GM10266 (cell line): Measurements from ENCODE around the gene RAB6B.

Experiments
- DNase-seq: peaks from one replicate; pipeline ENCODE4 v3.0.0; 2012; ENCODE audit errors: extremely low spot score
- CTCF ChIP-seq: IDR thresholded peaks from 2 replicates; pipeline ENCODE4 v1.5.1; 2012; ENCODE audit warnings: mild to moderate bottlenecking, low read depth; ENCODE audit not compliant: control insufficient read depth, insufficient read depth; ENCODE audit errors: missing control alignments

RAB6B gene

GRCh38 chr3:133837487-133838295 lies 58.0 kb downstream of the RAB6B start:
- DNase-seq: no peak
- no peak for TF ChIP-seq CTCF

GRCh38 chr3:133836497-133837158 lies 59.1 kb downstream of the RAB6B start:
- no peak for TF ChIP-seq CTCF
- no peak for DNase-seq

- no peak for DNase-seq
- no peak for TF ChIP-seq CTCF
Observed at GRCh38 chr3:133835961-133836360, 59.7 kb downstream of the RAB6B start.

- TF ChIP-seq CTCF: no peak
Observed at GRCh38 chr3:133835418-133835743, 60.3 kb downstream of the RAB6B start.

GRCh38 chr3:133834621-133835417 lies 60.9 kb downstream of the RAB6B start:
- no peak for DNase-seq
- TF ChIP-seq CTCF: no peak

More at GRCh38 chr3:133835418-133835743, 60.3 kb downstream of the RAB6B start:
- DNase-seq: no peak

GRCh38 chr3:133833880-133834620 lies 61.6 kb downstream of the RAB6B start:
- TF ChIP-seq CTCF: no peak
- DNase-seq: no peak
